HepG2 (cell line): ENCODE data around the gene MAMLD1. TPM values are rescaled to one million over a fixed set of nuclear protein-coding genes. Genes with fewer than 3 reads are reported as not detected.
A peak's percentile ranks its signal among the peaks of the same experiment; 100 is the strongest.

Source experiments
- DNMT3B ChIP-seq: conservative IDR thresholded peaks from 2 replicates; pipeline ENCODE4 v1.6.1; 2016; ENCODE audit warnings: missing biosample characterization, control low read depth
- HHEX ChIP-seq: IDR thresholded peaks from 2 replicates; pipeline ENCODE4 v1.6.1; 2016; ENCODE audit warnings: control low read depth
- MAZ ChIP-seq, 2 experiments: sonication (generic) in 1 of 2; formaldehyde crosslinking in 1 of 2; IDR thresholded peaks; 2 replicates each; pipeline versions ENCODE4 v1.5.0 to v1.6.1; 2012 to 2020; ENCODE audit warnings: low read depth in 2 of 2, mild to moderate bottlenecking in 2 of 2, borderline replicate concordance in 1 of 2, improper control_type of control experiment in 1 of 2, low read length in 1 of 2, missing genetic modification reagents in 1 of 2, moderate library complexity in 1 of 2
- NBN ChIP-seq: fragments of 450-650 bp; conservative IDR thresholded peaks from 2 replicates; pipeline ENCODE4 v1.6.1; 2017
- THAP11 ChIP-seq: IDR thresholded peaks from 2 replicates; pipeline ENCODE4 v1.6.1; 2016; ENCODE audit warnings: missing biosample characterization, missing genetic modification reagents
- ZNF142 ChIP-seq: sonication (generic); formaldehyde crosslinking; IDR thresholded peaks from 2 replicates; pipeline ENCODE4 v1.4.0; 2020; ENCODE audit warnings: missing genetic modification reagents
- ZNF180 ChIP-seq: sonication (generic); formaldehyde crosslinking; IDR thresholded peaks from 2 replicates; pipeline ENCODE4 v1.4.0; 2020; ENCODE audit warnings: low read depth, missing genetic modification reagents, borderline replicate concordance
- ZNF275 ChIP-seq: sonication (generic); formaldehyde crosslinking; IDR thresholded peaks from 2 replicates; pipeline ENCODE4 v1.8.0; 2022; ENCODE audit warnings: missing genetic modification reagents, mild to moderate bottlenecking, inconsistent platforms, borderline replicate concordance
- ZNF75D ChIP-seq: sonication (generic); formaldehyde crosslinking; IDR thresholded peaks from 2 replicates; pipeline ENCODE4 v1.8.1; 2023; ENCODE audit warnings: missing genetic modification reagents, mild to moderate bottlenecking, borderline replicate concordance
- polyA plus RNA-seq, 8 experiments: library from polyadenylated mRNA; depleted of rRNA in 3 of 8; stranded (reverse) in 7 of 8; unstranded in 1 of 8; fragments of >200 nt; fragmentation: Illumina TruSeq in 4 of 8; extraction: Trizol in 4 of 8; gene quantifications; 2 replicates each; pipeline versions ENCODE4 v1.2.1 to v1.2.3, GENCODE V29; 2011 to 2016; ENCODE audit warnings: low read depth in 4 of 8, missing spikeins in 1 of 8, mixed read lengths in 1 of 8; ENCODE audit not compliant: insufficient read depth in 1 of 8
- total RNA-seq, 5 experiments: library from RNA; depleted of rRNA; stranded (reverse); fragments of >200 nt; fragmentation: Illumina TruSeq; extraction: Trizol; gene quantifications; 2 replicates each; pipeline ENCODE4 v1.2.3, GENCODE V29; 2016; ENCODE audit warnings: low read depth in 1 of 5
- TF ChIP-seq, protein P1 (sequence below), 2 experiments: fragments of 450-650 bp in 1 of 2; sonication (generic) in 1 of 2; formaldehyde crosslinking in 1 of 2; IDR thresholded peaks; 2 replicates each; pipeline versions ENCODE4 v1.6.1 to v1.8.0; 2016 to 2022; ENCODE audit warnings: antibody characterized with exemption in 1 of 2, mild to moderate bottlenecking in 1 of 2, missing genetic modification reagents in 1 of 2
- TF ChIP-seq, protein P2 (sequence below): IDR thresholded peaks from 2 replicates; pipeline ENCODE4 v1.6.1; 2012; ENCODE audit warnings: inconsistent platforms

The MAMLD1 gene
- total and polyA plus RNA-seq, 2 of the 13 experiments (the other 11 are each of a cell fraction or from before 2014, with no cell fraction given) = not detected

DNA sequence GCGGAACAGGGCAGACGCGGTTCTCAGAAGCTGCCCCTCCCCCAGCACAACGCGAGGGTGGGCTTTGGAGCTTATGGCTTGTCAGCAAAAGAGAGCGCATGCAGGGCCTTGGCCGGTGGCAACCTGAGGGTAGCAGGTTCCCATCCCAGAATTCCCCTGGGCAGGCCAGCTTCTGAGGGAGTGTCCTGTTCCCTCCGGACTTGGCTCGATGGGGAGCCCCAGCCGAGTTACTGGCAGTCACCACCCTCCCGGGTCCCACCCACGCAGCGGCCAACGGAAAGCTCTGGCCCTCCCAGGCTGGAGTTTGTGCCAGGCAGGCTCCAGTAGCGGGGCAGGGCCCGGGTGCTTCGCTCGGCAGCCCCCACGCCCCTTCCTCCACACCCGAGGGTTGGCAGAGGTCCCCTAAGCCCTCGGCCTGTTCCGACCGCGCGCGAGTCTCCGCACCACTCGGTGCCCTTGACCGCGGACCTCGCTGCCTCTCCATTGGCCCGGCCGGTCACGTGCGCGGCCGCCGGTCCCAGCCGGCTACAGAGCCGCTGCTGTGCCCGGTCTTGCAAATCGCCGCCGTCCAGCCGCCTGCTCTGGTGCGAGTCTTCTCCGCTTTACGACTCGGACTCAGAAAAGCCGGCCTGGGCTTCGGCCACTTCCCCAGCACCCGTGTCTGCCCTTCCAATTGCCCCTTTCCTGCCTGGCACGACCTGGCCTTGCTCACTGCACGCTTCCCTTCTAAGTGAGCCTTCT is 184.4 kb downstream of the MAMLD1 start (continued):
- TF ChIP-seq NBN (no peak), DNMT3B (CRISPR knock-in tag) (no peak), ZNF75D (CRISPR knock-in tag) (no peak), ZNF275 (CRISPR knock-in tag) (no peak), ZNF180 (no peak), THAP11 (CRISPR knock-in tag) (no peak; the same call in 1 of the 2 replicates), HHEX (CRISPR knock-in tag) (no peak), MAZ (IDR thresholded peaks at IDR 0.05; ENCODE audit: borderline replicate concordance, low read depth, low read length) (no peak), MAZ (CRISPR knock-in tag; IDR thresholded peaks at IDR 0.05; ENCODE audit: low read depth) (peak; percentile 50; the same call in 1 of the 2 replicates), ZNF142 (CRISPR knock-in tag) (peak; percentile 21; the same call in 1 of the 2 replicates)
- TF ChIP-seq, protein P1, sequence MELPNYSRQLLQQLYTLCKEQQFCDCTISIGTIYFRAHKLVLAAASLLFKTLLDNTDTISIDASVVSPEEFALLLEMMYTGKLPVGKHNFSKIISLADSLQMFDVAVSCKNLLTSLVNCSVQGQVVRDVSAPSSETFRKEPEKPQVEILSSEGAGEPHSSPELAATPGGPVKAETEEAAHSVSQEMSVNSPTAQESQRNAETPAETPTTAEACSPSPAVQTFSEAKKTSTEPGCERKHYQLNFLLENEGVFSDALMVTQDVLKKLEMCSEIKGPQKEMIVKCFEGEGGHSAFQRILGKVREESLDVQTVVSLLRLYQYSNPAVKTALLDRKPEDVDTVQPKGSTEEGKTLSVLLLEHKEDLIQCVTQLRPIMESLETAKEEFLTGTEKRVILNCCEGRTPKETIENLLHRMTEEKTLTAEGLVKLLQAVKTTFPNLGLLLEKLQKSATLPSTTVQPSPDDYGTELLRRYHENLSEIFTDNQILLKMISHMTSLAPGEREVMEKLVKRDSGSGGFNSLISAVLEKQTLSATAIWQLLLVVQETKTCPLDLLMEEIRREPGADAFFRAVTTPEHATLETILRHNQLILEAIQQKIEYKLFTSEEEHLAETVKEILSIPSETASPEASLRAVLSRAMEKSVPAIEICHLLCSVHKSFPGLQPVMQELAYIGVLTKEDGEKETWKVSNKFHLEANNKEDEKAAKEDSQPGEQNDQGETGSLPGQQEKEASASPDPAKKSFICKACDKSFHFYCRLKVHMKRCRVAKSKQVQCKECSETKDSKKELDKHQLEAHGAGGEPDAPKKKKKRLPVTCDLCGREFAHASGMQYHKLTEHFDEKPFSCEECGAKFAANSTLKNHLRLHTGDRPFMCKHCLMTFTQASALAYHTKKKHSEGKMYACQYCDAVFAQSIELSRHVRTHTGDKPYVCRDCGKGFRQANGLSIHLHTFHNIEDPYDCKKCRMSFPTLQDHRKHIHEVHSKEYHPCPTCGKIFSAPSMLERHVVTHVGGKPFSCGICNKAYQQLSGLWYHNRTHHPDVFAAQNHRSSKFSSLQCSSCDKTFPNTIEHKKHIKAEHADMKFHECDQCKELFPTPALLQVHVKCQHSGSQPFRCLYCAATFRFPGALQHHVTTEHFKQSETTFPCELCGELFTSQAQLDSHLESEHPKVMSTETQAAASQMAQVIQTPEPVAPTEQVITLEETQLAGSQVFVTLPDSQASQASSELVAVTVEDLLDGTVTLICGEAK (IDR thresholded peaks at IDR 0.05) = no peak
- TF ChIP-seq, protein P1 (CRISPR knock-in tag; IDR thresholded peaks at IDR 0.05) = peak; percentile 30; the same call in 1 of the 2 replicates
- TF ChIP-seq, protein P2, sequence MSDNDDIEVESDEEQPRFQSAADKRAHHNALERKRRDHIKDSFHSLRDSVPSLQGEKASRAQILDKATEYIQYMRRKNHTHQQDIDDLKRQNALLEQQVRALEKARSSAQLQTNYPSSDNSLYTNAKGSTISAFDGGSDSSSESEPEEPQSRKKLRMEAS = peak; percentile 73
